ENCODE results near the gene KIAA1549.

GRCh38 chr7:138829335-138829734, 151.9 kb downstream of the KIAA1549 start:
- no peak for TF ChIP-seq CEBPZ (IDR thresholded peaks at IDR 0.05; ENCODE audit: low read depth, low read length)
- TF ChIP-seq EP300 (IDR thresholded peaks at IDR 0.05; ENCODE audit: borderline replicate concordance in 1 of 2, control insufficient read depth in 1 of 2, low read depth in 2 of 2, low read length in 2 of 2) = no peak
- no peak for TF ChIP-seq RB1 (IDR thresholded peaks at IDR 0.05; ENCODE audit: borderline replicate concordance)
- no peak for TF ChIP-seq MAX (IDR thresholded peaks at IDR 0.05; ENCODE audit: low read depth, low read length)
- TF ChIP-seq TBL1XR1 (IDR thresholded peaks at IDR 0.05; ENCODE audit: low read depth, low read length) = no peak
